IMR-90 (cell line): ENCODE data around the gene COX4I1.

Experiments used
- CTCF ChIP-seq: conservative IDR thresholded peaks from 2 replicates; pipeline ENCODE4 v1.5.1; 2012; ENCODE audit warnings: mild to moderate bottlenecking, low read depth, low read length, improper control_type of control experiment
- MAFK ChIP-seq: IDR thresholded peaks from 2 replicates; pipeline ENCODE4 v1.6.1; 2012; ENCODE audit warnings: low read depth, low read length, improper control_type of control experiment
- RFX5 ChIP-seq: IDR thresholded peaks from 2 replicates; pipeline ENCODE4 v1.8.0; 2012; ENCODE audit warnings: low read depth, mild to moderate bottlenecking, low read length, moderate library complexity

GRCh38 chr16:85838381-85838780 lies 38.9 kb downstream of the COX4I1 start:
- TF ChIP-seq CTCF = no peak
- TF ChIP-seq MAFK = no peak
- no peak for TF ChIP-seq RFX5
